K562 (cell line): ENCODE results near the gene SELENOO.

Experiments used
- POLR2A ChIP-seq: fragments of 450-650 bp; conservative IDR thresholded peaks from 2 replicates; pipeline ENCODE4 v1.6.1; 2016
- TEAD4 ChIP-seq, 2 experiments: sonication (generic) in 1 of 2; formaldehyde crosslinking in 1 of 2; IDR thresholded peaks; 2 replicates each; pipeline versions ENCODE4 v1.6.1 to v1.8.0; 2012 to 2022; ENCODE audit warnings: borderline replicate concordance in 1 of 2, inconsistent platforms in 1 of 2, low read length in 1 of 2, mild to moderate bottlenecking in 1 of 2, missing genetic modification reagents in 1 of 2

DNA sequence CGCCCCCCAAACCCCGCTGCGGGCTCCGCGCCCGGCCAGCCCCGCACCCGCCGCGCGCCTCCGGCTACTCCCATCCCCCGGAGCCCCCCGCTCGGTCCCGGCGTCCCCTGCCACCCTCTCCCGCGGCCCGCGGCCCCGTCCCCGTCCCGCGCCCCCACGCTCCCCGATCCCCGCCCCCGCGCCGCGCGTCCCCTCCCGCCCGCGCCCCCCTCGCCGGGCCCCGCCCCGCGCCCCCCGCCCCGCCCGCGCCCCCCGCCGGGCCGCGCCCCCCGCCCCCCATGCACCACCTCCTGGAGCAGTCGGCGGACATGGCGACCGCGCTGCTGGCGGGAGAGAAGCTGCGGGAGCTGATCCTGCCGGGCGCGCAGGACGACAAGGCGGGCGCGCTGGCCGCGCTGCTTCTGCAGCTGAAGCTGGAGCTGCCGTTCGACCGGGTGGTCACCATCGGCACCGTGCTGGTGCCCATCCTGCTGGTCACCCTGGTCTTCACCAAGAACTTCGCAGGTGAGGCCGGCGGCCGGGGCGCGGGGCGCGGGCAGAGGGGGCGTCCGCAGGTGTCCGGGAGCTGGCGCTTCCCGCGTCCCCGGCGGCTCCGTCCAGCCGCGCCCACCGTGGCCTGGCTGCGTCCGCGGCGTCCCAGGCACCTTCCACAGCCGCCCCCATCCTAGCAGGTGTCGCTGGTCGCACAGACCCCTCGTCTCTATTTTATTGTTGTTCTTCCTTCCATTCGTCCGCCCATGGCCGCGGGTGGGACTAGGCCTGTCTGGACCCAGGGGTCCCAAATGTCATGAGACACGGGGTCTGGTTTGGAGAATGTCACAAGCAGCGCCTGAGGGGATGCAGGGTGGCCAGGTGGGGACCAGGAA, 30.1 kb upstream of the SELENOO start, which contains the start of gene PANX2:
- TF ChIP-seq TEAD4 (IDR thresholded peaks at IDR 0.05; ENCODE audit: low read length): no peak
- no peak for TF ChIP-seq TEAD4 (CRISPR knock-in tag; IDR thresholded peaks at IDR 0.05; ENCODE audit: borderline replicate concordance)
- no peak for TF ChIP-seq POLR2A
